Endothelial cell of umbilical vein (primary cell): ENCODE data around the gene WDFY3. TPM values are rescaled to one million over a fixed set of nuclear protein-coding genes. Genes with fewer than 3 reads are reported as not detected.

ENCODE experiments used
- BruUV-seq: library from RNA; stranded (reverse); fragments of 400-500 nt; replicated peaks from 2 replicates; lab custom pipeline; 2021; lab: Mats Ljungman, UMichigan
- CTCF ChIA-PET: fragments of 300-600, 350-600 bp; sonication (Branson Sonifier 250); formaldehyde crosslinking; loops from one replicate; lab custom pipeline; 2021; ENCODE audit warnings: antibody characterized with exemption, inconsistent platforms; lab: Charles Lee
- POLR2A ChIA-PET: fragments of 300-600, 350-600 bp; sonication (Branson Sonifier 250); formaldehyde crosslinking; loops from one replicate; lab custom pipeline; 2021; ENCODE audit warnings: antibody characterized with exemption, inconsistent platforms; lab: Charles Lee
- DNase-seq: peaks from one replicate; pipeline ENCODE4 v3.0.0-alpha.2; 2011; ENCODE audit warnings: low read depth, low spot score
- FAIRE-seq: peaks from 2 replicates; lab custom pipeline; 2011; peaks lifted over from hg19 to GRCh38; lab: Jason Lieb, UNC
- H2AFZ ChIP-seq: 2 replicates; pipeline ENCODE4 v1.6.0; 2012; ENCODE audit warnings: low read depth, low read length, control low read depth, inconsistent platforms
- H3K27ac ChIP-seq: 2 replicates; pipeline ENCODE4 v1.5.1; 2011; ENCODE audit warnings: low read depth, mild to moderate bottlenecking, control low read depth, low read length, moderate library complexity; ENCODE audit not compliant: insufficient read depth
- H3K27me3 ChIP-seq, 2 experiments: 2 replicates each; pipeline versions ENCODE4 v1.6.0 to v1.6.1; 2011; ENCODE audit warnings: low read length in 2 of 2, mixed read lengths in 1 of 2; ENCODE audit not compliant: control insufficient read depth in 2 of 2, insufficient read depth in 2 of 2
- H3K36me3 ChIP-seq, 2 experiments: 2 replicates in 1 of 2; 3 replicates in 1 of 2; pipeline ENCODE4 v1.5.1; 2011; ENCODE audit warnings: low read length in 2 of 2, mild to moderate bottlenecking in 1 of 2, moderate library complexity in 1 of 2; ENCODE audit not compliant: control insufficient read depth in 2 of 2, insufficient read depth in 2 of 2; ENCODE audit errors: extremely low read depth in 1 of 2
- H3K4me1 ChIP-seq: 3 replicates; pipeline ENCODE4 v1.5.1; 2011; ENCODE audit warnings: mild to moderate bottlenecking, low read length; ENCODE audit not compliant: control insufficient read depth, insufficient read depth; ENCODE audit errors: extremely low read depth
- H3K4me2 ChIP-seq: 2 replicates; pipeline ENCODE4 v1.6.1; 2011; ENCODE audit warnings: low read length, control low read depth, mixed read lengths; ENCODE audit not compliant: insufficient read depth
- H3K4me3 ChIP-seq, 3 experiments: fragments of 200-600 bp in 1 of 3; sonication (generic), shearing (Covaris generic) in 1 of 3; replicated peaks in 1 of 3; 2 replicates each; pipeline ENCODE4 v1.5.1; 2011 to 2016; ENCODE audit warnings: control low read depth in 3 of 3, low read length in 3 of 3, mild to moderate bottlenecking in 2 of 3, inconsistent platforms in 1 of 3, low read depth in 1 of 3, moderate library complexity in 1 of 3; ENCODE audit not compliant: insufficient read depth in 1 of 3
- H3K79me2 ChIP-seq: 2 replicates; pipeline ENCODE4 v1.6.0; 2012; ENCODE audit warnings: low read length, inconsistent platforms; ENCODE audit not compliant: control insufficient read depth, insufficient read depth
- H3K9ac ChIP-seq: replicated peaks from 2 replicates; pipeline ENCODE3; 2011; ENCODE audit warnings: low read length, control low read depth; ENCODE audit not compliant: insufficient read depth; ENCODE audit errors: extremely low read depth
- H3K9me1 ChIP-seq: replicated peaks from 3 replicates; pipeline ENCODE4 v1.6.0; 2011; ENCODE audit warnings: mild to moderate bottlenecking, low read length; ENCODE audit not compliant: control insufficient read depth, insufficient read depth; ENCODE audit errors: extremely low read depth
- H3K9me3 ChIP-seq: replicated peaks from 2 replicates; pipeline ENCODE4 v1.5.1; 2012; ENCODE audit warnings: low read length, inconsistent platforms; ENCODE audit not compliant: control insufficient read depth, insufficient read depth
- H4K20me1 ChIP-seq: replicated peaks from 2 replicates; pipeline ENCODE3; 2011; ENCODE audit warnings: mild to moderate bottlenecking, low read length; ENCODE audit not compliant: control insufficient read depth, insufficient read depth; ENCODE audit errors: extremely low read depth
- EZH2 ChIP-seq: IDR thresholded peaks from 2 replicates; pipeline ENCODE4 v1.6.1; 2012; ENCODE audit warnings: borderline replicate concordance, low read depth, mild to moderate bottlenecking, moderate library complexity, low read length, inconsistent platforms; ENCODE audit not compliant: severe bottlenecking
- FOS ChIP-seq: IDR thresholded peaks from 2 replicates; pipeline ENCODE4 v1.6.1; 2011; ENCODE audit warnings: mild to moderate bottlenecking, low read length, moderate library complexity, borderline replicate concordance; ENCODE audit not compliant: insufficient read depth
- GATA2 ChIP-seq: IDR thresholded peaks from 2 replicates; pipeline ENCODE4 v1.7.0; 2011; ENCODE audit warnings: low read depth, mild to moderate bottlenecking, moderate library complexity, mixed read lengths, low read length; ENCODE audit not compliant: insufficient read length, insufficient read depth
- JUN ChIP-seq: IDR thresholded peaks from 2 replicates; pipeline ENCODE4 v1.6.1; 2011; ENCODE audit warnings: borderline replicate concordance, low read depth; ENCODE audit not compliant: insufficient read length, insufficient read depth
- MYC ChIP-seq: IDR thresholded peaks from one replicate; pipeline ENCODE4 v1.6.1; 2011; ENCODE audit warnings: mild to moderate bottlenecking, low read depth, low read length
- POLR2A ChIP-seq: IDR thresholded peaks from 2 replicates; pipeline ENCODE4 v1.6.1; 2012; ENCODE audit warnings: low read depth, mild to moderate bottlenecking, control low read depth, low read length
- POLR2AphosphoS5 ChIP-seq: IDR thresholded peaks from 2 replicates; pipeline ENCODE4 v1.6.1; 2012; ENCODE audit warnings: low read depth, mild to moderate bottlenecking, control low read depth, low read length, moderate library complexity; ENCODE audit not compliant: insufficient read depth
- dilution Hi-C: fragments of 300-500 bp; cut with MboI; formaldehyde crosslinking; loops from one replicate; pipeline ENCODE4 v1.15.0; 2019; ENCODE audit warnings: low sequenced_read_pairs; ENCODE audit not compliant: extremely low pct_ligation_motif_present
- intact Hi-C: fragments of 100-400 bp; cut with micrococcal nuclease; formaldehyde crosslinking; loops from one replicate; pipeline ENCODE4 v1.10.0; 2022
- polyA plus RNA-seq, 4 experiments: library from polyadenylated mRNA; depleted of rRNA in 3 of 4; stranded (reverse) in 3 of 4; unstranded in 1 of 4; fragments of >200 nt; gene quantifications; 2 replicates each; pipeline versions ENCODE4 v1.2.1 to v1.2.3, GENCODE V29; 2011 to 2012; ENCODE audit warnings: missing spikeins in 1 of 4
- total RNA-seq: library from RNA; stranded (reverse); gene quantifications from 2 replicates; pipeline ENCODE4 v1.2.3, GENCODE V29; 2021
- TF ChIP-seq, protein P1 (sequence below), 2 donors: IDR thresholded peaks; 1 replicate in 1 of 2; 2 replicates in 1 of 2; pipeline ENCODE4 v1.5.1; 2011; ENCODE audit warnings: low read length in 2 of 2, mild to moderate bottlenecking in 2 of 2, moderate library complexity in 2 of 2, control low read depth in 1 of 2, inconsistent platforms in 1 of 2, low read depth in 1 of 2; ENCODE audit not compliant: insufficient read depth in 1 of 2; ENCODE audit errors: extremely low read depth in 1 of 2
- TF ChIP-seq, protein P2 (sequence below): IDR thresholded peaks from 2 replicates; pipeline ENCODE4 v1.6.1; 2011; ENCODE audit not compliant: insufficient read depth, insufficient read length

WDFY3 gene
- total and polyA plus RNA-seq, 2 donors (not counting 3 experiments of a cell fraction or from before 2014, with no cell fraction given) = 37.0 to 113 TPM

DNA sequence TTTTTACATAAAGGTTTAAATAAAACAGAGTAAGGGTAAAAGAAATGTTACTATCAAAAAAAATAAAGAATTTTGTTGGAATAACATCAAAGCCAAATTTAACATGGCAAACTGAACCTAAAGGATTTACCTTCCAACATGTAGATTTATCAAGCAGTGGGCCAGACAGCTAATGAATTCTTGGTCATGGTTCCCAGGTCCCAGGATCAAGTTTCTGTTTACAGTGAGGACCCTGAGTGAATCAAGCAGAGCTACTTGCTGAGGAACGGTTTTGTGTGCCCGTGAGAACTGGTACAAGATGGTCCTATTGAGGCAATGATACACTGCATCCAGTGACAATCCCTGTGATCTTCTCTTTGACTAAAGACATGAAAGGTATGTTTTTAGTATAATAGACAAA, 226.4 kb downstream of the WDFY3 start:
- H2AFZ ChIP-seq = no peak overlapping the region
- ChIA-PET CTCF (interaction anchor here (0.6 to 1.5 kb wide), 4 partner anchors 10 to 164 kb away, joined by 3 to 4 read pairs (median 3); no protein-coding TSS in a partner anchor), POLR2A (no interaction called here)

More for the DNA sequence above, 226.4 kb downstream of the WDFY3 start:
- no peaks in the 10 kb centered on the region for H3K79me2 ChIP-seq
- DNase-seq (no peak), FAIRE-seq (no peak)
- no peak overlapping the region for H3K9ac ChIP-seq
- H3K27ac ChIP-seq = no peak overlapping the region
- no TSS peak for BruUV-seq
- no peaks in the 10 kb centered on the region for H3K9me1 ChIP-seq
- intact Hi-C loops (no loop called here), dilution Hi-C loops (no loop called here)
- H3K4me1 ChIP-seq = no peaks in the 10 kb centered on the region
- no peak overlapping the region for H3K4me2 ChIP-seq
- TF ChIP-seq EZH2 (no peak), JUN (no peak), GATA2 (no peak), POLR2A (no peak), FOS (no peak), POLR2AphosphoS5 (no peak), MYC (no peak)
- TF ChIP-seq, protein P1, sequence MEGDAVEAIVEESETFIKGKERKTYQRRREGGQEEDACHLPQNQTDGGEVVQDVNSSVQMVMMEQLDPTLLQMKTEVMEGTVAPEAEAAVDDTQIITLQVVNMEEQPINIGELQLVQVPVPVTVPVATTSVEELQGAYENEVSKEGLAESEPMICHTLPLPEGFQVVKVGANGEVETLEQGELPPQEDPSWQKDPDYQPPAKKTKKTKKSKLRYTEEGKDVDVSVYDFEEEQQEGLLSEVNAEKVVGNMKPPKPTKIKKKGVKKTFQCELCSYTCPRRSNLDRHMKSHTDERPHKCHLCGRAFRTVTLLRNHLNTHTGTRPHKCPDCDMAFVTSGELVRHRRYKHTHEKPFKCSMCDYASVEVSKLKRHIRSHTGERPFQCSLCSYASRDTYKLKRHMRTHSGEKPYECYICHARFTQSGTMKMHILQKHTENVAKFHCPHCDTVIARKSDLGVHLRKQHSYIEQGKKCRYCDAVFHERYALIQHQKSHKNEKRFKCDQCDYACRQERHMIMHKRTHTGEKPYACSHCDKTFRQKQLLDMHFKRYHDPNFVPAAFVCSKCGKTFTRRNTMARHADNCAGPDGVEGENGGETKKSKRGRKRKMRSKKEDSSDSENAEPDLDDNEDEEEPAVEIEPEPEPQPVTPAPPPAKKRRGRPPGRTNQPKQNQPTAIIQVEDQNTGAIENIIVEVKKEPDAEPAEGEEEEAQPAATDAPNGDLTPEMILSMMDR (IDR thresholded peaks at IDR 0.05; ENCODE audit: extremely low read depth in 1 of 2, insufficient read depth in 1 of 2, low read depth in 1 of 2, low read length in 2 of 2) = no peak
- TF ChIP-seq, protein P2, sequence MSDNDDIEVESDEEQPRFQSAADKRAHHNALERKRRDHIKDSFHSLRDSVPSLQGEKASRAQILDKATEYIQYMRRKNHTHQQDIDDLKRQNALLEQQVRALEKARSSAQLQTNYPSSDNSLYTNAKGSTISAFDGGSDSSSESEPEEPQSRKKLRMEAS = no peak
- no peaks in the 10 kb centered on the region for H3K27me3 ChIP-seq
- H4K20me1 ChIP-seq = no peaks in the 10 kb centered on the region
- no peaks in the 10 kb centered on the region for H3K9me3 ChIP-seq
- H3K36me3 ChIP-seq = peaks cover 16 to 32% of the 10 kb centered on the region in 2 experiments
- H3K4me3 ChIP-seq = no peak overlapping the region
